ENCODE measurements around the gene FAXDC2.

DNA sequence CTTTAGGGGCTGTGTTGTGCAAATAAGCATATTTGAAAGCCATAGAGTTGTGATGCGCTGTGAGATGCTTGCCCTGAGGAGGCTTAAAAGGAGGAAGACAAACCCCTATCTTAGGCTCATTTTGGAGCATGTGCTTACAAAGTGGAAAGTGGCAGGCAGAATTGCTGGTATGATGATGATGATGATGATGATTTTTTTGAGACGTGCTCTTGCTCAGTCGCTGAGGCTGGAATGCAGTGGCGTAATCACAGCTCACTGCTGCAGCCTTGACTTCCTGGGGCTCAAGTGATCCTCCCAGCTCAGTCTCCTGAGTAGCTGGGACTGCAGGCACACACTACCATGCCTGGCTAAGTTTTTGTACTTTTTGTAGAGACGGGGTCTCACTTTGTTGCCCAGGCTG is 9.7 kb upstream of the FAXDC2 start:
- no peak for TF ChIP-seq POLR2A (IDR thresholded peaks at IDR 0.05)
- TF ChIP-seq, protein P1, sequence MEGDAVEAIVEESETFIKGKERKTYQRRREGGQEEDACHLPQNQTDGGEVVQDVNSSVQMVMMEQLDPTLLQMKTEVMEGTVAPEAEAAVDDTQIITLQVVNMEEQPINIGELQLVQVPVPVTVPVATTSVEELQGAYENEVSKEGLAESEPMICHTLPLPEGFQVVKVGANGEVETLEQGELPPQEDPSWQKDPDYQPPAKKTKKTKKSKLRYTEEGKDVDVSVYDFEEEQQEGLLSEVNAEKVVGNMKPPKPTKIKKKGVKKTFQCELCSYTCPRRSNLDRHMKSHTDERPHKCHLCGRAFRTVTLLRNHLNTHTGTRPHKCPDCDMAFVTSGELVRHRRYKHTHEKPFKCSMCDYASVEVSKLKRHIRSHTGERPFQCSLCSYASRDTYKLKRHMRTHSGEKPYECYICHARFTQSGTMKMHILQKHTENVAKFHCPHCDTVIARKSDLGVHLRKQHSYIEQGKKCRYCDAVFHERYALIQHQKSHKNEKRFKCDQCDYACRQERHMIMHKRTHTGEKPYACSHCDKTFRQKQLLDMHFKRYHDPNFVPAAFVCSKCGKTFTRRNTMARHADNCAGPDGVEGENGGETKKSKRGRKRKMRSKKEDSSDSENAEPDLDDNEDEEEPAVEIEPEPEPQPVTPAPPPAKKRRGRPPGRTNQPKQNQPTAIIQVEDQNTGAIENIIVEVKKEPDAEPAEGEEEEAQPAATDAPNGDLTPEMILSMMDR (IDR thresholded peaks at IDR 0.05): no peak
- peak in 1 of 2 donors; percentile 67 for TF ChIP-seq EP300 (IDR thresholded peaks at IDR 0.05)
